Stimulated activated CD8-positive, alpha-beta memory T cell treated with anti-CD3 and anti-CD28 coated beads, Interleukin-12 subunit alpha, Interleukin-12 subunit beta, amount 100 ng/mL, for 1 hour (primary cell): Measurements from ENCODE around the gene POC1B.

Source experiments
- DNase-seq: peaks from one replicate; pipeline ENCODE4 v3.0.0-alpha.2; 2020; ENCODE audit warnings: low read depth

POC1B gene

GRCh38 chr12:89497005-89497404 is 28.8 kb downstream of the POC1B start:
- DNase-seq: no peak

- no peak for DNase-seq
Measured at GRCh38 chr12:89494411-89495231, 31.2 kb downstream of the POC1B start.

GRCh38 chr12:89493670-89494302 is 32.1 kb downstream of the POC1B start:
- no peak for DNase-seq

GRCh38 chr12:89492883-89493282 is 33.0 kb downstream of the POC1B start:
- no peak for DNase-seq

- no peak for DNase-seq
Measured at GRCh38 chr12:89490922-89491321, 34.9 kb downstream of the POC1B start.

- DNase-seq: no peak
Measured at GRCh38 chr12:89486264-89486663, 39.6 kb downstream of the POC1B start.

GRCh38 chr12:89484470-89484869 is 41.4 kb downstream of the POC1B start:
- DNase-seq: no peak

GRCh38 chr12:89481213-89481914 is 44.5 kb downstream of the POC1B start:
- no peak for DNase-seq

- no peak for DNase-seq
Measured at GRCh38 chr12:89479982-89480381, 45.9 kb downstream of the POC1B start.

GRCh38 chr12:89477633-89478279 is 48.1 kb downstream of the POC1B start:
- DNase-seq: no peak

GRCh38 chr12:89476904-89477595 is 48.8 kb downstream of the POC1B start:
- no peak for DNase-seq

- DNase-seq: no peak
Measured at GRCh38 chr12:89476232-89476631, 49.6 kb downstream of the POC1B start.

GRCh38 chr12:89475203-89475990 is 50.5 kb downstream of the POC1B start:
- no peak for DNase-seq

- DNase-seq: no peak
Measured at GRCh38 chr12:89474615-89475014, 51.2 kb downstream of the POC1B start.

GRCh38 chr12:89472508-89472907 is 53.3 kb downstream of the POC1B start:
- DNase-seq: no peak

GRCh38 chr12:89470741-89471509 is 54.9 kb downstream of the POC1B start:
- DNase-seq: no peak

- no peak for DNase-seq
Measured at GRCh38 chr12:89469361-89469760, 56.5 kb downstream of the POC1B start.

- DNase-seq: no peak
Measured at GRCh38 chr12:89468648-89469326, 57.1 kb downstream of the POC1B start.

GRCh38 chr12:89468017-89468416 is 57.8 kb downstream of the POC1B start:
- no peak for DNase-seq
